Memory B cell (primary cell): Measurements from ENCODE around the gene CREB5.
"Not testable (repeated sequence)": the region's sequence is repeated elsewhere in the genome, so short reads cannot be mapped to it uniquely, and the experiment has no call there.

Experiments used
- ATAC-seq: fragments of 150-1000 bp; cut with Tn5 transposase; 2 replicates; pipeline ENCODE4 v1.10.0; 2021; ENCODE audit warnings: low read depth, mild to moderate bottlenecking, moderate library complexity
- DNase-seq, 2 donors: peaks; one replicate each; pipeline ENCODE4 v3.0.0; 2022; ENCODE audit warnings: low spot score in 2 of 2
- H3K27ac Mint-ChIP-seq: one replicate; pipeline ENCODE4 v1.8.0; 2022; ENCODE audit warnings: mild to moderate bottlenecking, moderate library complexity, mixed read lengths
- H3K27me3 Mint-ChIP-seq: one replicate; pipeline ENCODE4 v1.8.0; 2022; ENCODE audit warnings: mixed read lengths
- H3K36me3 Mint-ChIP-seq: one replicate; pipeline ENCODE4 v1.8.0; 2022; ENCODE audit warnings: mild to moderate bottlenecking, mixed read lengths
- H3K4me1 Mint-ChIP-seq: one replicate; pipeline ENCODE4 v1.8.0; 2022; ENCODE audit warnings: mixed read lengths
- H3K4me3 Mint-ChIP-seq: one replicate; pipeline ENCODE4 v1.8.0; 2022; ENCODE audit warnings: mild to moderate bottlenecking, moderate library complexity, mixed read lengths
- H3K9me3 Mint-ChIP-seq: one replicate; pipeline ENCODE4 v1.8.0; 2022; ENCODE audit warnings: mixed read lengths

The CREB5 gene

DNA sequence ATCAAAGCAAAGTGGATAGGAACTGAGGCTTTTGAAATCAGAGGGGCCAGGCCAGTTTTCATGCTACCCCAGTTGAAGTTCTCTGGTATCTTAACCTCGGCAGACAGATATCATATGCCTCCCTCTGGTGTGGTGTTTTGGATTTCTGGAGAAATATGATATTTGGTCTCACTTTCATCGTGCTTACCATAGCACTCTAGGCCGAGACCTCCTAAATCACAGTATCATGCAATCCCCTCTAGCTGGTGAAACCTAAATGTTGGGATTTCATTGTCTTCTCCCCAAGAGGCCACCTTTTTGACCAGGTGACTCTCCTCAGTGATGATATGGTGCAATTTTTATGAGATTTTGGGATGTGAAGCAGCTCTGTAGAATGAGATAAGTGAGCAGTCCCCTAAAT lies 183.5 kb downstream of the CREB5 start:
- Mint-ChIP-seq H3K9me3 (no peaks in the 10 kb centered on the region), H3K36me3 (no peaks in the 10 kb centered on the region), H3K4me1 (peaks cover 2% of the 10 kb centered on the region), H3K27ac (no peak overlapping the region), H3K4me3 (no peak overlapping the region), H3K27me3 (peaks cover 4% of the 10 kb centered on the region)
- ATAC-seq (no peak), DNase-seq (no peak)

DNA sequence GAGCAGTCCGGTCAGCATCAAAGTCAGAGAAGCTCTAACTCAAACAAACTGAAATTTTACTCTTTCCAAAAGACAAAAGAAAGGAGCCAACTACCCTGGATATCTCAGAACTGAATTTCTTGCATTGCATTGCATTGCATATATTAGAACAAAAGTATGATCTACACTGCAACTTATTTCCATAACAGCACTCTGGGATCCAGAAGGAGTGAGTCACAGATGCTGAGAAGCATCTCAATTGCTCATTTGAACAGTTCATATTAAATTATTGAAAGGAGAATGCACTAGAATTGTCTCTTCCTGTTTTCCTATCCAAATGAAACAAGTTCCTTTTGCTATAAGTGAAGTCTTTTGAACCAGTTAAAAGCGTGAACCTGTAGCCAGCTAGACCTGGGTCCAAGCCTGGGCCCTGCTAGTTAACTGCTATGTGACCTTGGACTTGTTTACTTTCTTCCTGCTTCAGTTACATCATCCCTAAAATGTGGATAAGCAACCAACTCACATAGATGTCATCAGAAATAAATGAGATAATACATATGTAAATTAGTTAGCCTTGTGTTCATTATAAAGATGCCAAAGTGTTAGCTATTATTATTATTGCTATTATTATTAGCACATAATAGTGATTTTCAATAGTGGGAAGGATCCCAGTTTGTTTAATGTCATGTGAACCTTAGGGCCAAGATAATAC lies 184.1 kb downstream of the CREB5 start:
- Mint-ChIP-seq H3K4me3 (no peak overlapping the region), H3K4me1 (no peaks in the 10 kb centered on the region), H3K36me3 (no peaks in the 10 kb centered on the region), H3K27me3 (peaks cover 8% of the 10 kb centered on the region), H3K27ac (no peak overlapping the region), H3K9me3 (no peaks in the 10 kb centered on the region)
- no peak for ATAC-seq
- DNase-seq, result no peak

DNA sequence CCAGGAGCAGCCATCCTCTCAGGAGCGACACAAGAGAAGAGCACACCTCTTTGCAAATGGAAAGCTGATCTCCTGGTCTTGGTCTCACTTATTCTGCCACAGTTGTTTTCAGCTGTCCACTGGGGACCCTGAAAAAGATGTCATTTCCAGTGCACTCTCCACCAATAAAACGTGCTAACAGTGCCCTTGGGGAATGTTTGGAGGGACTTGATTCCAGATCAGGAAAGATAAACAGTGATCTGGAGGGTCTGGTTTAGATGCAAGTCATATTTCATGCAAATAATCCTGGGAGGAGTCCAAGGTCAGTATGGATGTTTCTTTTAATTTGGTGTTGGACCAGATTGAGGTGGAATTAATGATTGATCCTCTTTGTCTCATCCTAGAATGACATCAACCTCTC lies 185.0 kb downstream of the CREB5 start:
- H3K27me3 Mint-ChIP-seq, result peaks cover 9% of the 10 kb centered on the region
- no peak overlapping the region for H3K27ac Mint-ChIP-seq
- DNase-seq, result no peak
- H3K4me3 Mint-ChIP-seq, result no peak overlapping the region
- H3K36me3 Mint-ChIP-seq, result no peaks in the 10 kb centered on the region
- H3K9me3 Mint-ChIP-seq, result no peaks in the 10 kb centered on the region
- ATAC-seq, result no peak
- no peaks in the 10 kb centered on the region for H3K4me1 Mint-ChIP-seq

DNA sequence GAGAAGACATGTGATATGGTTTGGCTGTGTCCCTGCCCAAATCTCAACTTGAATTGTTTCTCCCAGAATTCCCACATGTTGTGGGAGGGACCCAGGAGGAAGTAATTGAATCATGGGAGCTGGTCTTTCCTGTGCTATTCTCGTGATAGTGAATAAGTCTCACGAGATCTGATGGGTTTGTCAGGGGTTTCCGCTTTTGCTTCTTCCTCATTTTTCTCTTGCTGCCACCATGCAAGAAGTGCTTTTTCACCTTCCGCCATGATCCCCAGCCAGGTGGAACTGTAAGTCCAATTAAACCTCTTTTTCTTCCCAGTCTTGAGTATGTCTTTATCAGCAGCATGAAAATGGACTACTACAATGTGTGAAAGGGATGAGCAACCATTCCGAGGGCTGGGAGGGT lies 185.7 kb downstream of the CREB5 start:
- H3K9me3 Mint-ChIP-seq, ATAC-seq, H3K36me3 Mint-ChIP-seq, H3K27me3 Mint-ChIP-seq, H3K4me1 Mint-ChIP-seq, H3K4me3 Mint-ChIP-seq, DNase-seq, H3K27ac Mint-ChIP-seq: not testable (repeated sequence)

DNA sequence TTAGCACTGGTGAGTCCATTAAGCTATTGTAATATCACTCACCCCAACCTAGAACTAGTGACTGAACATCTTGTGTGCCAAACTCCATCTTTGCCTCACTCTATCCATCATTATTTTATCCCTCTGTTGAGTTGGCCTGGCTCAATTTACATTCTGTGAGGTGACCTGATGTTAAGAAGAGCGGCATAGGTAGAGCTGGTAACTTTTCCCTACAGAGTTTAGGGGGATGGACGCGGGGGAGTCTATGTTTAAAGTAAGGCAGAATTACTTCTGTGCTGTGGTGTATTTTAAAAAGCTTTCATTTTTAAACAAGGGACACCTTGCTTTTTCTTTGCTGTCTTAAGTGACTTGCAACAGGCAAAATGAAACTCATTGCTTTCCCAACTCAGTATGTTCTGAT lies 186.3 kb downstream of the CREB5 start:
- no peaks in the 10 kb centered on the region for H3K4me1 Mint-ChIP-seq
- ATAC-seq (no peak), DNase-seq (no peak)
- H3K36me3 Mint-ChIP-seq, result no peaks in the 10 kb centered on the region
- no peak overlapping the region for H3K27ac Mint-ChIP-seq
- no peaks in the 10 kb centered on the region for H3K9me3 Mint-ChIP-seq
- no peak overlapping the region for H3K4me3 Mint-ChIP-seq
- peaks cover 8% of the 10 kb centered on the region for H3K27me3 Mint-ChIP-seq

DNA sequence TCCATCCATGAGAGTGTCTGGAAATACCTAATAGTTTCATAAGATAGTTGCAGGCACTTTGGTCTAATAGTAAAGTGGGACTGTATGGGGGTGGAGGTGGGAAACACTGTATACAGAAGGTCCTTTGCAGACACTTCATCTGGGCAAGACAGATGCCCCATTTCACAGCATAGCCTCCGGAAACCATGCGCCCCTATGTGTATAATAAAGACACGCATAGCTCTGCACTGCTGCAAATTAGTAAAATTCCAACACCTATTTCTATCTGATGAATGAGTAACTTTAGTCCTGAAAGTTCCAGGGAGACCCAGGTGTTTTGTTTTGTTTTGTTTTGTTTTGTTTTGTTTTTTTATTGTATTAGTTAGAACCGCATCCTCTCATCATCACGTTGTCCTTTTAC lies 187.1 kb downstream of the CREB5 start:
- Mint-ChIP-seq H3K27ac (no peak overlapping the region), H3K9me3 (no peaks in the 10 kb centered on the region), H3K36me3 (no peaks in the 10 kb centered on the region), H3K27me3 (peaks cover 8% of the 10 kb centered on the region), H3K4me3 (no peak overlapping the region), H3K4me1 (no peaks in the 10 kb centered on the region)
- DNase-seq (no peak), ATAC-seq (no peak)

DNA sequence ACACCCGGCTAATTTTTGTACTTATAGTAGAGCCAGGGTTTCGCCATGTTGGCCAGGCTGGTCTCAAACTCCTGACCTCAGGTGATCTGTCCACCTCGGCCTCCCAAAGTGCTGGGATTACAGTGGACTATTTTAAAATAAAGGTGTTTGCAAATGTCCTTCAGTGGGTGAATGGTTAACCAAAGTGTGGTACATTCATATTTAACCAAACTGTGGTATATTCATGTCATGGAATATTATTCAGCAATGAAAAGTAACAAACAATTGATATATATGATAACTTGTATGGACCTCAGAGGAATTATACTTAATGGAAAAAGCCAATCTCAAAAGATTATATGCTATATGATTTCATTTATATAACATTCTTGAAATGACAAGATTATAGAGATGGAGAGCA lies 190.0 kb downstream of the CREB5 start:
- Mint-ChIP-seq H3K4me1 (no peaks in the 10 kb centered on the region), H3K36me3 (no peaks in the 10 kb centered on the region), H3K27ac (no peak overlapping the region), H3K27me3 (peaks cover 8% of the 10 kb centered on the region), H3K4me3 (no peak overlapping the region), H3K9me3 (no peaks in the 10 kb centered on the region)
- DNase-seq (no peak), ATAC-seq (no peak)

DNA sequence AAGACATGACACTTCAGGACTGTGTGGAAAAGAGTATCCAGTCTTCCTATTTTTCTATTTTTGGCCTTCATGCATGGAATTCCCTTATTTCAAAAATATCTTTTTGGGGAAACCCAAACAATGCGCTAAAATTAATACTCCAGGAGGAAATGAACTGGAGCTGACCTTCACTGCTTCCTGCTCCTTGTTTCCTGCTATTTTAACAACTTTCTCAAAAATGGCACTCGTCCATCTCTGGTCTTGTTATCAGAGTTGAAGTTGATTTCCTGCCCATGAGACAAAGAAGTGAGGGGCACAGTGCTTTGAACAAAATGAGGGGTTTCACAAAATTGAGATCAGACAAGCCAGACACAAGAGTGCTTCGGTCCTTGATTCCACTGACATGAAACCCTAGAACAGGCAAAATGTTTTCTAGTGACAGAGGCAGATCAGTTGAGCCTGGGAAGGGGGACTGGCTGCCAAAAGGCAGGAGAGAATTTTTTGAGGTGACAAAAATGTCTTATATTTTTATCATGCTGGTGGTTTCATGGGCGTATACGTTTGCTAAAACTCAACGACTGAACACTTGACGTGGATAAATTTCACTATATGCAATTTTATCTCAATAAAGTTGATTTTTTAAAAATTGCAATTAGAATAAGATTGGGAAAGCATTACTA lies 193.2 kb downstream of the CREB5 start:
- Mint-ChIP-seq H3K4me3 (no peak overlapping the region), H3K36me3 (no peaks in the 10 kb centered on the region), H3K4me1 (no peaks in the 10 kb centered on the region), H3K27ac (no peak overlapping the region), H3K9me3 (no peaks in the 10 kb centered on the region), H3K27me3 (peaks cover 13% of the 10 kb centered on the region)
- no peak for DNase-seq
- no peak for ATAC-seq

DNA sequence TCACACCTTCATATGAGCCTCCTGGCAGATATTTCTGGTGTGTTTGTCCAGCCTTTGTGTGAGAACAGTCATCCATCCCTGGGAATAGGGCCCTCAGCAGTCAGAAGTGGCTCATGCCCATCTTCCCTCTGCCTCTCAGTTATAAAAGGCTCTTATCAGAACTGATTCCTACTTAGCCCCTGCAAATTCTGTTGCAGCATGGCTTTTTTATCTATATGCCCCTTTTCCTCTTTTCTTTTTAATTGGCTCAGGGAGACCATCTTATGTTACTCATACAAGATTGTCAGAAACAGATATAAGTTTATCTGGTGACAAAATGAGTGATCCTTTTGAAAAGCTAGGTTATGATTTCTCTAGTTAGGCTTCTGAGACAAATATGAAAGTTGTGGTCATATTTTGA lies 194.1 kb downstream of the CREB5 start:
- Mint-ChIP-seq H3K9me3 (no peaks in the 10 kb centered on the region), H3K27ac (no peak overlapping the region), H3K4me1 (no peaks in the 10 kb centered on the region), H3K4me3 (no peak overlapping the region), H3K36me3 (no peaks in the 10 kb centered on the region), H3K27me3 (peaks cover 11% of the 10 kb centered on the region)
- no peak for DNase-seq
- no peak for ATAC-seq

DNA sequence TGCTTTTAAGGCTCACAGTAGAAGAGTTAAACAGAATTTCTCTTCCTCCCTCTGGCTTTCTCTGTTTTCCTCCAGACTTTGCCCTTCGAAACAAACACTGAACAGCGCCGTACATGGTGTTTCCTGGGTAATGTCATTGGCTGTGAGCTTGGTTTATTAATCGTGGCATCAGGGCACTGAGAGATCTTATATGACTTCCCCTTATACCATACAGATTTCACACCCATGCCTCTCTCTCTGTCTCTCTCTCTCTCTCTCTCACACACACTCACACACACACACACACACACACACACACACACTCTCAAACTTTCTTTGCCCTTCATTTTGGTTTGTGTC lies 195.5 kb downstream of the CREB5 start:
- H3K4me1 Mint-ChIP-seq, result no peaks in the 10 kb centered on the region

DNA sequence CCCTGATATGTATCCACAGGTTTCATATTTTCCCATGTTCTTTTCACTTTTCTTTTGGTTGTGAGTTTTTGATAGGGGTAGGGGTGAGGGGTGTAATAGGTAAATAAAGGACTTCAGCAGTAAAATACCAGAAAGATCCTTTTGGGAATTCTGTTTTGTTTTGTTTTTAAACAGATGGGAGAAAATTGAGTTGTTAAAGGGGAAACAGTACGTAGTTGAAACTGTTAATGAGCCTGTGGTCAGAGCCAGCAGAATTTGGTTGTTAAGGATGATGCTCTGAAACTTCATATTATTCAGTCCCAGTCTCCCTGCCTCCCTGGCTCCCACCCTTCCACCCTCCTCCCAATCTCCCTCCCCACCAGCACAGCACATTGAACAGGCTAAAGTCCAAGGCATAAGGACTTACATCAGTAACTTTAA lies 195.9 kb downstream of the CREB5 start:
- Mint-ChIP-seq H3K4me1 (no peaks in the 10 kb centered on the region), H3K9me3 (no peaks in the 10 kb centered on the region), H3K36me3 (no peaks in the 10 kb centered on the region), H3K27ac (no peak overlapping the region), H3K4me3 (no peak overlapping the region), H3K27me3 (peaks cover 13% of the 10 kb centered on the region)
- ATAC-seq (no peak), DNase-seq (no peak)

More for the DNA sequence above, 195.5 kb downstream of the CREB5 start:
- H3K27me3 Mint-ChIP-seq, result peaks cover 13% of the 10 kb centered on the region
- no peaks in the 10 kb centered on the region for H3K36me3 Mint-ChIP-seq
- no peak overlapping the region for H3K4me3 Mint-ChIP-seq
- DNase-seq (no peak), ATAC-seq (no peak)
- H3K27ac Mint-ChIP-seq, result no peak overlapping the region
- H3K9me3 Mint-ChIP-seq, result no peaks in the 10 kb centered on the region

DNA sequence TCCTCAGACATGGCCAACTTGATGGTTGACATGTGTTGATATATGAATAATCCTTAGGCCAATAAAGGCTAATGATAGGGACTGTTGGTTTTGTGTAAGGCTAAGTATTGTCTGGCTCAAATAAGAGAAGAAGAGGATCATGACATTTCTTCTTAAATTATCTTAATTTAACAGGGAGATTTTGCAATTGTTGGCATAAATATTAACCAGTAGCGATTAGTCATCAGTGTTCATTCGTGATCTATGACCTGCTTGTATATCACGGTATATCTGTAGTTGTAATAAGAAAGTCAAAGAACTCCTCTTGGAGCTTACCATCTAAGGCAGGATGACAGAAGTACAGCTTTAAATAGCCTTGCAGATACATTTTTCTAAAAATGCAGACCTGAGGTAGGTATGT lies 196.4 kb downstream of the CREB5 start:
- DNase-seq (no peak), ATAC-seq (no peak)
- Mint-ChIP-seq H3K27ac (no peak overlapping the region), H3K9me3 (no peaks in the 10 kb centered on the region), H3K36me3 (no peaks in the 10 kb centered on the region), H3K4me1 (no peaks in the 10 kb centered on the region), H3K27me3 (peaks cover 13% of the 10 kb centered on the region), H3K4me3 (no peak overlapping the region)

DNA sequence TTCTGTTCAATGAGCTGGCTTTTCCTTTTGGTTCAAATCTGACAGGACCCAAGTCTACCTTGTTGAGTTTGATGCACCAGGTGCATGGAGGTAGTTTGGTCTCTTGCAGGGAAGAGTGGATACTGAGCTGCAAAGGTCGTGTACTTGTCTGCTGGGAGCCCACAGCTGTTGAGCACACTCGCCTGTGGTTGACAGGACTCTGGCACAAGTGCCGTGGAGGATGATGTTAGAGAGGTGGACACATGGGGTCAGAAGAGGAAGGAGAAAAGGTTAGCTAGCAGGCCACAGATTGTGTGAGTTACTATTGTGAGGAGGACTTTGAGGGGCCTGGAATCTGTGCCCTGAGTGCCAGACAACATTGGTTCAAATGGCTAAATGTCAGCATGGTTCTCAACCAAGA lies 197.3 kb downstream of the CREB5 start:
- no peak for ATAC-seq
- Mint-ChIP-seq H3K36me3 (no peaks in the 10 kb centered on the region), H3K27ac (no peak overlapping the region), H3K4me1 (no peaks in the 10 kb centered on the region), H3K9me3 (no peaks in the 10 kb centered on the region), H3K4me3 (no peak overlapping the region), H3K27me3 (peaks cover 13% of the 10 kb centered on the region)
- no peak for DNase-seq

DNA sequence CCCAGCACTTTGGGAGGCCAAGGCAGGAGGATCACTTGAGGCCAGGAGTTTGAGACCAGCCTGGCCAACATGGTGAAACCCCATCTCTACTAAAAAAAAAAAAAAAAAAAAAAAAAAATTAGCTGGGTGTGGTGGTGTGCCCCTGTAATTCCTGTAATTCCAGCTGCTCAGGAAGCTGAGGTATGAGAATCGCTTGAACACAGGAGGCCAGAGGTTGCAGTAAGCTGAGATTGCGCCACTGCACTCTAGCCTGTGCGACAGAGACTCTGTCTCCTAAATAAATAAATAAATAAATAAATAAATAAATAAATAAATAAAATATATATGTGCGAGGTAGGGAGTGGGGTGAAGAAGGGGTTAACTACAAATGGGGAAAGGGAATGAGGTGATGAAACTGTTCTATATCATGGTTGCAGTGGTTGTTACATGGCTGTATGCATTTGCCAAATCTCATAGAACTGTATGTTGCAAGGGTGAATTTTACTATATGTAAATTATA lies 199.1 kb downstream of the CREB5 start:
- H3K4me3 Mint-ChIP-seq, H3K27ac Mint-ChIP-seq, H3K36me3 Mint-ChIP-seq, ATAC-seq, H3K9me3 Mint-ChIP-seq, H3K4me1 Mint-ChIP-seq, DNase-seq: not testable (repeated sequence)
- peaks cover 13% of the 10 kb centered on the region for H3K27me3 Mint-ChIP-seq

DNA sequence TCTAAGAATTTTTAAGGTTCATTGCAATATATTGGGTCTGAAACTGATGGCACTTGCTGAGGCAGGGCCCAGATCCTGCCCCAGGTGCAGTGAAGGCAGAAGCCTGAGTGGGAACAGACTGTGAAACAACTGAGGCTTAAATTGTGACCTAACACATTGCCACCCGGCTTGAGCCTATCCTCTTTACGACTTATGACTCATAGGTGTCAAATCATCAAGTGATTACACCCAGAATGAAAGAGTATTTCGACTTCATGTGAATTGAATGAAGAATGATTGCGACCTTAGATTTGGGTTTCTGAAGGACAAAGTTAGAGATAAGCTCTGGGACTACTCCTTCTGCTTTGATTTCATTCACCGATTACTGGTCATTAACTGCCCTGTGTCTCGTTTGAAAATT lies 200.9 kb downstream of the CREB5 start:
- no peak for DNase-seq
- no peaks in the 10 kb centered on the region for H3K9me3 Mint-ChIP-seq
- no peak overlapping the region for H3K4me3 Mint-ChIP-seq
- H3K27ac Mint-ChIP-seq, result no peak overlapping the region
- H3K36me3 Mint-ChIP-seq, result no peaks in the 10 kb centered on the region
- H3K4me1 Mint-ChIP-seq, result no peaks in the 10 kb centered on the region
- peaks cover 9% of the 10 kb centered on the region for H3K27me3 Mint-ChIP-seq
- no peak for ATAC-seq
